Esophagus muscularis mucosa (tissue), 4 donors: ENCODE results near the gene PFKFB3.

Experiments
- EP300 ChIP-seq: sonication (generic); formaldehyde crosslinking; IDR thresholded peaks from one replicate; pipeline ENCODE4 v1.6.1; 2017; ENCODE audit warnings: antibody characterized with exemption
- POLR2A ChIP-seq: fragments of 450-650 bp; IDR thresholded peaks from one replicate; pipeline ENCODE4 v1.6.1; 2017; ENCODE audit warnings: antibody characterized with exemption, moderate library complexity, mild to moderate bottlenecking, low read depth
- POLR2AphosphoS5 ChIP-seq, 2 donors: sonication (generic); formaldehyde crosslinking; IDR thresholded peaks; one replicate each; pipeline ENCODE4 v1.6.1; 2017; ENCODE audit warnings: antibody characterized with exemption in 2 of 2
- TF ChIP-seq, protein P1 (sequence below), 3 experiments: fragments of 200-600 bp in 2 of 3; fragments of 450-650 bp in 1 of 3; sonication (generic) in 2 of 3; IDR thresholded peaks; one replicate each; pipeline ENCODE4 v1.5.1; 2017 to 2019; ENCODE audit warnings: antibody characterized with exemption in 3 of 3, mild to moderate bottlenecking in 2 of 3, moderate library complexity in 1 of 3

DNA sequence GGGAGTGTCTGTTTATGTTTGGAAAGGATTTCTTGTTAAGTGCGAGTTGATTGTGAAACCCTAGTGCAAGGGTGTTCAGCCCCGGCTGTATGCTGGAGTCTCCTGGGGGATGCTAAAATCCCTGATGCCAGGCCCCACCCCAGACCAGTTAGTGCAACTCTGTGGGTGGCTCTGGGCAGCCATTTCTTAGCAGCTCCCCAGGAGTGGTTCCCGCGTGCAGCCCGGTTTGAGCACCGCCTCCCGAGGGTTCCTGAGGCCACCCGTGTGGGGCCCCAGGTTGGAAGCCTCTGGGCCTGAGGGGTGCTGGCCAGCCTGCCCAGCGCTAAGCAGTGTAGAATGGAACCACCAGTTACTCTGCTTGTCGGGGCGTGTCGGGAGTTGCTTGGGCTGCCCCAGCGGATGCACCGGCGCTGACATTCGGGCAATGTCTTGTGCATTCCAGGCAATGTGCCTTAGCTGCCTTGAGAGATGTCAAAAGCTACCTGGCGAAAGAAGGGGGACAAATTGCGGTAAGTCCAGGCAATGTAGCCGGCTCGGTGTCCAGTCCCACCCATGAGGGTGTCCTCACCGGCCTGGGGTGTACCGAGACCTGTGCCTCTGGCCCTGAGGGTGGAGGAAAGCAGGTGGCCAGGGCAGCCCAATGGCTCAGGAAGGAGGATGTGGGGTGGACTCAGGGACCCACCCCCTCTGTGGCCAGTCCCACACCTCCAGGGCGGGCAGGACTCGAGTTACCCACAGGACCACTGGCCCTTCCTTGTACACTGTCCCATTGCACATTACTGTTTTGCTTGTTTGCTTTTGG is 13.2 kb downstream of the PFKFB3 start:
- no peak for TF ChIP-seq POLR2AphosphoS5 (IDR thresholded peaks at IDR 0.05)
- TF ChIP-seq, protein P1, sequence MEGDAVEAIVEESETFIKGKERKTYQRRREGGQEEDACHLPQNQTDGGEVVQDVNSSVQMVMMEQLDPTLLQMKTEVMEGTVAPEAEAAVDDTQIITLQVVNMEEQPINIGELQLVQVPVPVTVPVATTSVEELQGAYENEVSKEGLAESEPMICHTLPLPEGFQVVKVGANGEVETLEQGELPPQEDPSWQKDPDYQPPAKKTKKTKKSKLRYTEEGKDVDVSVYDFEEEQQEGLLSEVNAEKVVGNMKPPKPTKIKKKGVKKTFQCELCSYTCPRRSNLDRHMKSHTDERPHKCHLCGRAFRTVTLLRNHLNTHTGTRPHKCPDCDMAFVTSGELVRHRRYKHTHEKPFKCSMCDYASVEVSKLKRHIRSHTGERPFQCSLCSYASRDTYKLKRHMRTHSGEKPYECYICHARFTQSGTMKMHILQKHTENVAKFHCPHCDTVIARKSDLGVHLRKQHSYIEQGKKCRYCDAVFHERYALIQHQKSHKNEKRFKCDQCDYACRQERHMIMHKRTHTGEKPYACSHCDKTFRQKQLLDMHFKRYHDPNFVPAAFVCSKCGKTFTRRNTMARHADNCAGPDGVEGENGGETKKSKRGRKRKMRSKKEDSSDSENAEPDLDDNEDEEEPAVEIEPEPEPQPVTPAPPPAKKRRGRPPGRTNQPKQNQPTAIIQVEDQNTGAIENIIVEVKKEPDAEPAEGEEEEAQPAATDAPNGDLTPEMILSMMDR (IDR thresholded peaks at IDR 0.05): no peak
- no peak for TF ChIP-seq POLR2A
- TF ChIP-seq EP300: no peak
